HG02642 (cell line): ENCODE measurements around the gene PPP1R37.

ENCODE experiments used
- ATAC-seq: cut with Tn5 transposase; IDR thresholded peaks from one replicate; pipeline ENCODE4 v1.9.1; 2021; ENCODE audit warnings: mild to moderate bottlenecking; ENCODE audit not compliant: unreplicated experiment, poor library complexity

Gene PPP1R37

GRCh38 chr19:45184115-45184514 is 91.1 kb downstream of the PPP1R37 start:
- no peak for ATAC-seq

DNA sequence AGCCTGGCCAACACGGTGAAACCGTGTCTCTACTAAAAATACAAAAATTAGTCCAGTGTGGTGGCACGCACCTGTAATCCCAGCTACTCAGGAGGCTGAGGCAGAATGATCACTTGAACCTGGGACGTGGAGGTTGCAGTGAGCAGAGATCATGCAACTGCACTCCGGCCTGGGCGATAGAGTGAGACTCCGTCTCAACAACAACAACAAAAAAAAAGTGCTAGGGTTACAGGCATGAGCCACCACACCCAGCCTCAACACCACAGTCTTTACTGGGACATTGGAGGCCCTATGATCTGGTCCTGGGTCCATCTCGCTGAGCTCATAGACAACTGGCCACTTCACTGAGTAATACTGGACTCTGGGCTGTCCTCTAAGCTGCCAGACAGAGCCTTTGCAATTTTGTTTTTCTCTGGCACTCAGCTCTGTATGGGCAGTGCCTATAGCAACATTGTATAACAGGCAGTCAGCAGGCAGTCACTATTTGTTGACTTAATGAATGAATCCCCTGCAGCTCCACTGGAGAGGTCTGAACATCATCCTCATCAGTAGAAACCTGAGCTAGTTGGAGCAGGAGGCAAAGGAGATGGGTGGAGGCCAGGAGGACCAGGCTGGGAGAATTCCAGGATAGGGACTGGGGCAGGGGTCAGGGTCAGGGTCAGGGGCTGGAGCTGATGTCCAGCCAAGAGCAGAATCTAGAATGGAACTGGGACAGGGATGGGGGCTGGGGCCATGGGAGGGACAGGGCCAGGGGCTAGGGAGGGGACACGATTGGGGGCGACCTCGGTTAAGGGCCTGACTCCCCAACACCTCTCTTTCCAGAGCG is 93.7 kb downstream of the PPP1R37 start:
- no peak for ATAC-seq

DNA sequence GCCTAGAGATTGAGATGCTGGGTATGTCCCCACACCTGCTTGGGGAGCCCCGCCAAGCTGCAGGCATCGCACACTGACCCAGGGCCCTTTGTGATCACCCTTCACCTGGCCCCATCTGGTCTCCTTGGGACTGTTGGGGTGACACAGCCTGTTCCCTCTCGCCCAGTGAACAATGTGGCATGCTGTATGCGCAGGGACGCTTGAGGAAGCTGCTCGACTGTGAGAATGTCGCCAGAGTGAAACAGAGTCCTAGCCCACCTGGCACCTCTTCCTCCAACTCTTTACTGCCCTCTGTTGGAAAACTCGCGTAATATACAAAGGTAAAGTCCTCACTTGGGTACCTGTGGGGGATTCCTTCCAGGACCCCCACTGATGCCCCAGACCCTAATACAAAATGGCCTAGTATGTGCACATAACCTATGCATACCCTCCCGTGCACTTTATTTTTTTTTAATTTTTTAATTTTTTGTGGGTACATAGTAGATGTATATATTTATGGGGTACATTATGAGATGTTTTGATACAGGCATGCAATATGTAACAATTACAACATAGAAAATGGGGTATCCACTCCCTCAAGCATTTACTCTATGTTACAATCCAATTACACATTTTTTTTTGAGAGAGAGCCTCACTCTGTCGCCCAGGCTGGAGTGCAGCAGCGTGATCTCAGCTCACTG is 94.6 kb downstream of the PPP1R37 start:
- ATAC-seq: no peak

- no peak for ATAC-seq
Measured at GRCh38 chr19:45189971-45190370, 97.0 kb downstream of the PPP1R37 start.

DNA sequence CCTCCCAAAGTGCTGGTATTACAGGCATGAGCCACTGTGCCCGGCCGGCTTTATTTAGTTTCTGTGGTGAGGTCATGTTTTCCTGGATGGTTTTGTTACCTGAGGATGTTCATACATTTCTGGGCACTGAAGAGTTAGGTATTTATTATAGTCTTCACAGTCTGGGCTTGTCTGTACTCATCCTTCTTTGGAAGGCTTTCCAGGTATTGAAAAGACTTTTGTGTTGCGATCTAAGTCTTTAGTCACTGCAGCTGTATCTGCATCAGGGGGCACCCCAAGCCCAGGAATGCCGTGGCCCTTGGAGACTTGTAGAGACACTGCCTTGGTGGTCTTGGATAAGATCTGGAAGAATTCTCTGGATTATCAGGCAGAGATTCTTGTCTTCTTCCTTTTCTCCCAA is 98.4 kb downstream of the PPP1R37 start:
- no peak for ATAC-seq

DNA sequence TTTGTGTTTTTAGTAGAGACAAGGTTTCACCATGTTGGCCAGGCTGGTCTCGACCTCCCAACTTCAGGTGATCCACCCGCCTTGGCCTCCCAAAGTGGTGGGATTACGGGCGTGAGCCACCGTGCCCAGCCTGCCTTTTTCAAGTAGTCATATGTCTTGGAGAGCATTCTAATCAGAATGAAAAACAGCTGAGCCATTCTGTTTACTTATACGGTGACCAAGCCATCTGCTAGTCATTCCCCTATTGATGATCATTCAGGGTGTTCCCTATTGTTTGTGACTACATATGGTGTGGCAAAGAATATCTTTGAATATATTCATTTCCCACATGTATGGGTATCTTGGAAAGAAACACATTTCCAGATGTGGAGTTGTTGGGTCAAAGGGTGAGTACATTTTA is 102.8 kb downstream of the PPP1R37 start:
- ATAC-seq: no peak
